Heart right ventricle (tissue), 16 donors: ENCODE data around the gene NELL2. TPM values are rescaled to one million over a fixed set of nuclear protein-coding genes. Genes with fewer than 3 reads are reported as not detected.

Source experiments
- ATAC-seq, 8 donors: fragments of 200-7000 bp; cut with Tn5 transposase; one replicate each; pipeline ENCODE4 v1.9.1; 2020; ENCODE audit warnings: mild to moderate bottlenecking in 8 of 8, moderate library complexity in 8 of 8, moderate number of reproducible peaks in 1 of 8
- DNase-seq, 2 donors: peaks; one replicate each; pipeline ENCODE4 v3.0.0-alpha.2; 2020
- H3K27ac ChIP-seq, 10 donors: fragments of 200-600 bp; sonication (generic) in 2 of 10; one replicate each; pipeline versions ENCODE4 v1.5.0 to v1.8.0; 2020 to 2022; ENCODE audit warnings: mild to moderate bottlenecking in 3 of 10
- H3K27me3 ChIP-seq, 7 donors: fragments of 200-600 bp; one replicate each; pipeline ENCODE4 v1.8.0; 2021 to 2022; ENCODE audit warnings: mild to moderate bottlenecking in 2 of 7
- H3K36me3 ChIP-seq, 9 donors: fragments of 200-600 bp; sonication (generic) in 1 of 9; one replicate each; pipeline versions ENCODE4 v1.5.0 to v1.8.0; 2020 to 2022; ENCODE audit warnings: mild to moderate bottlenecking in 2 of 9
- H3K4me1 ChIP-seq, 9 donors: fragments of 200-600 bp; sonication (generic) in 1 of 9; one replicate each; pipeline versions ENCODE4 v1.5.0 to v1.8.0; 2020 to 2022; ENCODE audit warnings: mild to moderate bottlenecking in 4 of 9
- H3K4me3 ChIP-seq, 10 donors: fragments of 200-600 bp; sonication (generic) in 2 of 10; one replicate each; pipeline versions ENCODE4 v1.5.0 to v1.8.0; 2020 to 2022; ENCODE audit warnings: mild to moderate bottlenecking in 7 of 10, moderate library complexity in 2 of 10
- H3K9me3 ChIP-seq, 11 donors: fragments of 200-600 bp in 10 of 11; sonication (generic) in 2 of 11; one replicate each; pipeline versions ENCODE4 v1.5.0 to v1.8.0; 2013 to 2022; ENCODE audit warnings: mild to moderate bottlenecking in 2 of 11, control low read depth in 1 of 11, moderate library complexity in 1 of 11
- WGBS, 2 donors: extraction: QIAGEN DNeasy Blood & Tissue Kit; methylation state at CpG; one replicate each; pipeline ENCODE4 v1.1.7; 2013; ENCODE audit warnings: inconsistent platforms in 1 of 2; 5-methylcytosine and 5-hydroxymethylcytosine counted together
- intact Hi-C, 10 donors: fragments of 100-400 bp; cut with DNase I; formaldehyde crosslinking; loops; one replicate each; pipeline versions ENCODE4 v1.11.1 to v1.14.2; 2022
- polyA plus RNA-seq, 2 donors: library from polyadenylated mRNA; stranded (reverse); fragments of 200-250 nt; gene quantifications; one replicate each; pipeline ENCODE4 v1.2.3, GENCODE V29; 2013
- total RNA-seq, 10 donors: library from RNA; stranded (reverse); fragmentation: NEBNext Ultra II Directional in 3 of 10; extraction: Animal tissue kit (Norgen Biotek cat#: 25700) in 3 of 10; gene quantifications; one replicate each; pipeline versions ENCODE4 v1.2.1 to v1.2.4, GENCODE V29; 2021 to 2023
- TF ChIP-seq, protein P1 (sequence below), 9 donors: fragments of 200-600 bp; sonication (generic) in 2 of 9; IDR thresholded peaks; one replicate each; pipeline versions ENCODE4 v1.5.0 to v1.8.0; 2021 to 2022; ENCODE audit warnings: antibody characterized with exemption in 9 of 9, mild to moderate bottlenecking in 5 of 9, moderate library complexity in 1 of 9
- donor health status: Arrhythmogenic right ventricular cardiomyopathy.
- donor health status: ischemic (EF 13 %, LVEDD 7.1; RV severe dilation, severe dysfunction).
- donor health status: healthy with polysubstance abuse.
- donor health status: DM: no; HTN: yes; CAD: no.
- donor health status: DM: no; HTN: no; CAD: no.
- donor health status: ischemic (EF 25% LVEDD 6.9; RV normal size, moderate dysfunction).
- donor health status: ischemic (EF 25% LVEDD 5.7; RV mildly dilated, moderate dysfunction).
- donor health status: healthy.
- donor health status: DM: yes; HTN: yes; CAD: no.
- donor health status: Ischemic cardiomyopathy.
- donor health status: ischemic (EF 35%, LVEDD 5.7; RV mildly dilated, moderate dysfunction).
- donor health status: nonischemic (EF 11% LVEDD 7.7; RV severe dilation, severe dysfunction).
- donor health status: DM: yes; HTN: yes; CAD: no.
- donor health status: PGD.
- donor health status: ischemic (EF 29% LVEDD 5.4; RV normal size, mild dysfunction).
- donor health status: nonischemic (EF 23%, LVEDD 6.1; RV moderate dilation, normal function).

The NELL2 gene
- total and polyA plus RNA-seq, 12 donors: 0.06 to 2.8 (median 0.46) TPM; not detected in 3

DNA sequence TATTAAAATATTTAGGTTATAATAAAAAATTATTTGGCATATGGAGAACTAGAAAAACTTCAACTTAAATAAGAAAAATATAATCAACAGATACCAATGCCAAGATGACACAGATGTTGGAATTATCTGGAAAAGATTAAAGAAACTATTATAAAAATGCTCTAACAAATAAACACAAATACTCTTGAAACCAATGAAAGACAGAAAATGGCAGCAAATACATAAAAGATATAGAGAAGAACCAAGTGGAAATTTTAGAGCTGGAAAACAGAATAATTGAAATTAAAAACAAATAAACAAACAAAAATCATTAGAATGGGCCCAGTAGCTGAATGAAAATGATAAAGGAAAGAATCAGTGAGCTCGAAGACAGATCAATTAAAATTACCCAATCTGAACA lies 5.1 kb upstream of the NELL2 start:
- 73 to 78% methylated on average over 1 of the region's 1 CpG for WGBS, 2 donors
- H3K27me3 ChIP-seq: peaks cover 0 to 32% (median 18%) of the 10 kb centered on the region in 7 donors
- no peak for ATAC-seq

GRCh38 chr12:44876544-44877410 lies 662 bp upstream of the NELL2 start:
- peaks cover 0 to 76% (median 61%) of the 10 kb centered on the region in 7 donors for H3K27me3 ChIP-seq
- DNase-seq (peak in 1 of 2 donors; percentile 14), ATAC-seq (peak; percentile 47 to 74 (median 65))
- no peak overlapping the region for H3K27ac ChIP-seq
- intact Hi-C loops: no loop called here
- TF ChIP-seq, protein P1, sequence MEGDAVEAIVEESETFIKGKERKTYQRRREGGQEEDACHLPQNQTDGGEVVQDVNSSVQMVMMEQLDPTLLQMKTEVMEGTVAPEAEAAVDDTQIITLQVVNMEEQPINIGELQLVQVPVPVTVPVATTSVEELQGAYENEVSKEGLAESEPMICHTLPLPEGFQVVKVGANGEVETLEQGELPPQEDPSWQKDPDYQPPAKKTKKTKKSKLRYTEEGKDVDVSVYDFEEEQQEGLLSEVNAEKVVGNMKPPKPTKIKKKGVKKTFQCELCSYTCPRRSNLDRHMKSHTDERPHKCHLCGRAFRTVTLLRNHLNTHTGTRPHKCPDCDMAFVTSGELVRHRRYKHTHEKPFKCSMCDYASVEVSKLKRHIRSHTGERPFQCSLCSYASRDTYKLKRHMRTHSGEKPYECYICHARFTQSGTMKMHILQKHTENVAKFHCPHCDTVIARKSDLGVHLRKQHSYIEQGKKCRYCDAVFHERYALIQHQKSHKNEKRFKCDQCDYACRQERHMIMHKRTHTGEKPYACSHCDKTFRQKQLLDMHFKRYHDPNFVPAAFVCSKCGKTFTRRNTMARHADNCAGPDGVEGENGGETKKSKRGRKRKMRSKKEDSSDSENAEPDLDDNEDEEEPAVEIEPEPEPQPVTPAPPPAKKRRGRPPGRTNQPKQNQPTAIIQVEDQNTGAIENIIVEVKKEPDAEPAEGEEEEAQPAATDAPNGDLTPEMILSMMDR (IDR thresholded peaks at IDR 0.05): no peak
- H3K9me3 ChIP-seq: peaks cover 0 to 24% (median 10%) of the 10 kb centered on the region in 11 donors
- WGBS, 2 donors: 2 to 3% methylated on average over 42 of the region's 42 CpGs
- H3K4me1 ChIP-seq: peaks cover 0 to 24% (median 20%) of the 10 kb centered on the region in 9 donors
- peak overlapping the region; percentile 36 to 63 (median 52) for H3K4me3 ChIP-seq
- H3K36me3 ChIP-seq: no peaks in the 10 kb centered on the region

More for the DNA sequence above, 5.1 kb upstream of the NELL2 start:
- Histone ChIP-seq H3K4me1 (peaks cover 0 to 10% (median 8%) of the 10 kb centered on the region in 9 donors), H3K4me3 (no peak overlapping the region), H3K9me3 (peaks cover 0 to 26% (median 13%) of the 10 kb centered on the region in 11 donors), H3K27ac (no peak overlapping the region), H3K36me3 (no peaks in the 10 kb centered on the region)
- intact Hi-C loops: no loop called here
- DNase-seq: no peak
- TF ChIP-seq, protein P1 (IDR thresholded peaks at IDR 0.05): no peak

DNA sequence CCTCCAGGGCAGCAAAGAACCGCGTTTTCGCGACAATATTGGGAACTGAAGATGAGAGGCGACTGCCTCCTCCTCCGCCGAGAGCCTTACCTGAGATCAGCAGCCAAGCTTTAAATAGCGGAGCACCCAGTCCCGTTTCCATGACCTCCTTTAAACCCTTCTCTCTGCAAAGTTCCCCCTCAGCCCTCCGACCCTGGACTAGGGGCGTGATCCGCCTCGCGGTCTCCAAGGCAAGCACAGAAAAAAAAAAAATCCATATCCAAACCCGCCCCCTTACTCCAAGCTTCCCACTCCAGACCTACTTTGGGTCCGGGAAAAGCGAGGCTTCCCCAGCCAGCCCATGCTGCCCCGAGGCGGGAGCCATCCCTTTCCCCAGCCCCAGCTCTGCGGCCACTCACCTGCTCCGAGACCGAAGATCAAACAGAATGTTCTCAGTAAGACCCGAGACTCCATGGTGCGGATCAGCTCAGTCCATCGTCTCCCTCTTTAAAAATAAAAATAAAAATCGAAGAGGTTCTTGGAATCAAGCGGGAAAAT lies 630 bp downstream of the NELL2 start:
- TF ChIP-seq, protein P1 (IDR thresholded peaks at IDR 0.05): no peak
- Histone ChIP-seq H3K4me1 (peaks cover 0 to 24% (median 20%) of the 10 kb centered on the region in 9 donors), H3K9me3 (peaks cover 0 to 11% (median 3%) of the 10 kb centered on the region in 11 donors), H3K27me3 (peaks cover 0 to 77% (median 69%) of the 10 kb centered on the region in 7 donors), H3K36me3 (no peaks in the 10 kb centered on the region), H3K27ac (no peak overlapping the region), H3K4me3 (peak overlapping the region; percentile 36 to 63 (median 52))
- 0 to 1% methylated on average over 27 of the region's 27 CpGs for WGBS, 2 donors
- DNase-seq (no peak), ATAC-seq (peak in 1 of 8 donors; percentile 20)
- intact Hi-C loops: no loop called here

- Histone ChIP-seq H3K9me3 (peaks cover 0 to 6% (median 0%) of the 10 kb centered on the region in 11 donors), H3K27me3 (peaks cover 0 to 79% (median 69%) of the 10 kb centered on the region in 7 donors), H3K36me3 (no peaks in the 10 kb centered on the region), H3K4me1 (peaks cover 0 to 24% (median 20%) of the 10 kb centered on the region in 9 donors), H3K27ac (no peak overlapping the region), H3K4me3 (peak overlapping the region in 8 of 10 donors; percentile 42 to 63 (median 54))
- DNase-seq (no peak), ATAC-seq (no peak)
- intact Hi-C loops: no loop called here
- TF ChIP-seq, protein P1 (IDR thresholded peaks at IDR 0.05): no peak
- 1 to 2% methylated on average over 12 of the region's 12 CpGs for WGBS, 2 donors
These were observed 1.1 kb downstream of the NELL2 start for GRCh38 chr12:44874981-44875416.
